ENCODE measurements around the gene RASGRF1.

- TF ChIP-seq CTCF (IDR thresholded peaks at IDR 0.05) (no peak), POLR2A (IDR thresholded peaks at IDR 0.05) (no peak)
Measured at GRCh38 chr15:79116771-79117170, 26.2 kb upstream of the RASGRF1 start.

All from adrenal gland (tissue), 5 donors.